ENCODE results near the gene KCNN4.

KCNN4 gene

GRCh38 chr19:43783636-43784035, 2.9 kb upstream of the KCNN4 start (continued):
- no peak for TF ChIP-seq ZIC2 (tag by site-specific recombination; IDR thresholded peaks at IDR 0.05)
- TF ChIP-seq ZNF148 (tag by site-specific recombination; IDR thresholded peaks at IDR 0.05; ENCODE audit: borderline replicate concordance) = no peak
- 0 out of 2 replicates have a peak, but pooled peaks have one; percentile 46 for TF ChIP-seq ZNF114 (tag by site-specific recombination; IDR thresholded peaks at IDR 0.05)
- TF ChIP-seq ZNF488 (tag by site-specific recombination; IDR thresholded peaks at IDR 0.05) = no peak
- no peak for TF ChIP-seq ZNF146 (tag by site-specific recombination; IDR thresholded peaks at IDR 0.05)
- TF ChIP-seq SCRT2 (tag by site-specific recombination; IDR thresholded peaks at IDR 0.05) = no peak
- TF ChIP-seq YY1 (tag by site-specific recombination; IDR thresholded peaks at IDR 0.05) = no peak
- 0 out of 2 replicates have a peak, but pooled peaks have one; percentile 21 for TF ChIP-seq RBAK (tag by site-specific recombination; IDR thresholded peaks at IDR 0.05)
- TF ChIP-seq, protein P1, sequence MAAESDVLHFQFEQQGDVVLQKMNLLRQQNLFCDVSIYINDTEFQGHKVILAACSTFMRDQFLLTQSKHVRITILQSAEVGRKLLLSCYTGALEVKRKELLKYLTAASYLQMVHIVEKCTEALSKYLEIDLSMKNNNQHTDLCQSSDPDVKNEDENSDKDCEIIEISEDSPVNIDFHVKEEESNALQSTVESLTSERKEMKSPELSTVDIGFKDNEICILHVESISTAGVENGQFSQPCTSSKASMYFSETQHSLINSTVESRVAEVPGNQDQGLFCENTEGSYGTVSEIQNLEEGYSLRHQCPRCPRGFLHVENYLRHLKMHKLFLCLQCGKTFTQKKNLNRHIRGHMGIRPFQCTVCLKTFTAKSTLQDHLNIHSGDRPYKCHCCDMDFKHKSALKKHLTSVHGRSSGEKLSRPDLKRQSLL (tag by site-specific recombination; IDR thresholded peaks at IDR 0.05) = no peak
- TF ChIP-seq, protein P2, sequence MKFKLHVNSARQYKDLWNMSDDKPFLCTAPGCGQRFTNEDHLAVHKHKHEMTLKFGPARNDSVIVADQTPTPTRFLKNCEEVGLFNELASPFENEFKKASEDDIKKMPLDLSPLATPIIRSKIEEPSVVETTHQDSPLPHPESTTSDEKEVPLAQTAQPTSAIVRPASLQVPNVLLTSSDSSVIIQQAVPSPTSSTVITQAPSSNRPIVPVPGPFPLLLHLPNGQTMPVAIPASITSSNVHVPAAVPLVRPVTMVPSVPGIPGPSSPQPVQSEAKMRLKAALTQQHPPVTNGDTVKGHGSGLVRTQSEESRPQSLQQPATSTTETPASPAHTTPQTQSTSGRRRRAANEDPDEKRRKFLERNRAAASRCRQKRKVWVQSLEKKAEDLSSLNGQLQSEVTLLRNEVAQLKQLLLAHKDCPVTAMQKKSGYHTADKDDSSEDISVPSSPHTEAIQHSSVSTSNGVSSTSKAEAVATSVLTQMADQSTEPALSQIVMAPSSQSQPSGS (tag by site-specific recombination; IDR thresholded peaks at IDR 0.05; ENCODE audit: low read depth) = no peak
- TF ChIP-seq ZNF571 (tag by site-specific recombination; IDR thresholded peaks at IDR 0.05) = peak; percentile 59; the same call in 1 of the 2 replicates
- no peak for TF ChIP-seq MEIS1 (CRISPR knock-in tag; IDR thresholded peaks at IDR 0.05; ENCODE audit: borderline replicate concordance)
- TF ChIP-seq SP7 (tag by site-specific recombination; IDR thresholded peaks at IDR 0.05) = no peak
- no peak for TF ChIP-seq ZNF623 (tag by site-specific recombination; IDR thresholded peaks at IDR 0.05)
- TF ChIP-seq, protein P3, sequence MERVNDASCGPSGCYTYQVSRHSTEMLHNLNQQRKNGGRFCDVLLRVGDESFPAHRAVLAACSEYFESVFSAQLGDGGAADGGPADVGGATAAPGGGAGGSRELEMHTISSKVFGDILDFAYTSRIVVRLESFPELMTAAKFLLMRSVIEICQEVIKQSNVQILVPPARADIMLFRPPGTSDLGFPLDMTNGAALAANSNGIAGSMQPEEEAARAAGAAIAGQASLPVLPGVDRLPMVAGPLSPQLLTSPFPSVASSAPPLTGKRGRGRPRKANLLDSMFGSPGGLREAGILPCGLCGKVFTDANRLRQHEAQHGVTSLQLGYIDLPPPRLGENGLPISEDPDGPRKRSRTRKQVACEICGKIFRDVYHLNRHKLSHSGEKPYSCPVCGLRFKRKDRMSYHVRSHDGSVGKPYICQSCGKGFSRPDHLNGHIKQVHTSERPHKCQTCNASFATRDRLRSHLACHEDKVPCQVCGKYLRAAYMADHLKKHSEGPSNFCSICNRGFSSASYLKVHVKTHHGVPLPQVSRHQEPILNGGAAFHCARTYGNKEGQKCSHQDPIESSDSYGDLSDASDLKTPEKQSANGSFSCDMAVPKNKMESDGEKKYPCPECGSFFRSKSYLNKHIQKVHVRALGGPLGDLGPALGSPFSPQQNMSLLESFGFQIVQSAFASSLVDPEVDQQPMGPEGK (tag by site-specific recombination; IDR thresholded peaks at IDR 0.05) = no peak
- no peak for TF ChIP-seq PBX3 (CRISPR knock-in tag; IDR thresholded peaks at IDR 0.05)
- no peak for TF ChIP-seq HIC1 (tag by site-specific recombination; IDR thresholded peaks at IDR 0.05)
- TF ChIP-seq ZNF366 (tag by site-specific recombination; conservative IDR thresholded peaks at IDR 0.05) = peak; percentile 39
- TF ChIP-seq, protein P4, sequence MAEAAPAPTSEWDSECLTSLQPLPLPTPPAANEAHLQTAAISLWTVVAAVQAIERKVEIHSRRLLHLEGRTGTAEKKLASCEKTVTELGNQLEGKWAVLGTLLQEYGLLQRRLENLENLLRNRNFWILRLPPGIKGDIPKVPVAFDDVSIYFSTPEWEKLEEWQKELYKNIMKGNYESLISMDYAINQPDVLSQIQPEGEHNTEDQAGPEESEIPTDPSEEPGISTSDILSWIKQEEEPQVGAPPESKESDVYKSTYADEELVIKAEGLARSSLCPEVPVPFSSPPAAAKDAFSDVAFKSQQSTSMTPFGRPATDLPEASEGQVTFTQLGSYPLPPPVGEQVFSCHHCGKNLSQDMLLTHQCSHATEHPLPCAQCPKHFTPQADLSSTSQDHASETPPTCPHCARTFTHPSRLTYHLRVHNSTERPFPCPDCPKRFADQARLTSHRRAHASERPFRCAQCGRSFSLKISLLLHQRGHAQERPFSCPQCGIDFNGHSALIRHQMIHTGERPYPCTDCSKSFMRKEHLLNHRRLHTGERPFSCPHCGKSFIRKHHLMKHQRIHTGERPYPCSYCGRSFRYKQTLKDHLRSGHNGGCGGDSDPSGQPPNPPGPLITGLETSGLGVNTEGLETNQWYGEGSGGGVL (tag by site-specific recombination; IDR thresholded peaks at IDR 0.05) = no peak; the same call in 1 of the 2 replicates
- TF ChIP-seq ZNF624 (tag by site-specific recombination; IDR thresholded peaks at IDR 0.05) = 0 out of 2 replicates have a peak, but pooled peaks have one; percentile 33
- no peak for TF ChIP-seq ZNF830 (tag by site-specific recombination; IDR thresholded peaks at IDR 0.05; ENCODE audit: low read depth)
- 0 out of 2 replicates have a peak, but pooled peaks have one; percentile 49 for TF ChIP-seq ZNF416 (tag by site-specific recombination; IDR thresholded peaks at IDR 0.05)
- TF ChIP-seq ZNF660 (tag by site-specific recombination; IDR thresholded peaks at IDR 0.05) = no peak
- no peak for TF ChIP-seq ZNF664 (tag by site-specific recombination; IDR thresholded peaks at IDR 0.05)
- no peak for TF ChIP-seq BCL11A (tag by site-specific recombination; IDR thresholded peaks at IDR 0.05; ENCODE audit: low read depth)
- TF ChIP-seq SETDB1 (IDR thresholded peaks at IDR 0.05; ENCODE audit: insufficient read length, low read length) = no peak
- no peak for TF ChIP-seq ZNF76 (tag by site-specific recombination; IDR thresholded peaks at IDR 0.05; ENCODE audit: borderline replicate concordance, low read depth)
